Astrocyte of the spinal cord (primary cell): ENCODE data around the gene MYADML2.

ENCODE experiments used
- DNase-seq: peaks from one replicate; pipeline ENCODE4 v3.0.0; 2011; ENCODE audit warnings: low read depth, low spot score
- H3K4me3 ChIP-seq: 2 replicates; pipeline ENCODE4 v1.5.1; 2011; ENCODE audit warnings: low read depth, mild to moderate bottlenecking, low read length, moderate library complexity
- CTCF ChIP-seq: IDR thresholded peaks from 2 replicates; pipeline ENCODE4 v1.5.1; 2012; ENCODE audit warnings: low read depth, mild to moderate bottlenecking, low read length, inconsistent platforms
- in situ Hi-C: cut with HindIII; loops from 2 replicates; pipeline ENCODE4 v1.10.0; 2017; ENCODE audit warnings: low sequenced_read_pairs

Gene MYADML2

GRCh38 chr17:81916234-81917001, 30.6 kb downstream of the MYADML2 start:
- no peak for TF ChIP-seq CTCF
- DNase-seq = peak; percentile 54
- in situ Hi-C loops = no loop called here
- peak overlapping the region; percentile 56 for H3K4me3 ChIP-seq

GRCh38 chr17:81915331-81915730, 31.7 kb downstream of the MYADML2 start:
- no peak overlapping the region for H3K4me3 ChIP-seq
- in situ Hi-C loops = no loop called here
- DNase-seq = no peak
- no peak for TF ChIP-seq CTCF

- in situ Hi-C loops = no loop called here
- TF ChIP-seq CTCF = no peak
- H3K4me3 ChIP-seq = no peak overlapping the region
Measured at GRCh38 chr17:81914103-81914850, 32.8 kb downstream of the MYADML2 start.

DNA sequence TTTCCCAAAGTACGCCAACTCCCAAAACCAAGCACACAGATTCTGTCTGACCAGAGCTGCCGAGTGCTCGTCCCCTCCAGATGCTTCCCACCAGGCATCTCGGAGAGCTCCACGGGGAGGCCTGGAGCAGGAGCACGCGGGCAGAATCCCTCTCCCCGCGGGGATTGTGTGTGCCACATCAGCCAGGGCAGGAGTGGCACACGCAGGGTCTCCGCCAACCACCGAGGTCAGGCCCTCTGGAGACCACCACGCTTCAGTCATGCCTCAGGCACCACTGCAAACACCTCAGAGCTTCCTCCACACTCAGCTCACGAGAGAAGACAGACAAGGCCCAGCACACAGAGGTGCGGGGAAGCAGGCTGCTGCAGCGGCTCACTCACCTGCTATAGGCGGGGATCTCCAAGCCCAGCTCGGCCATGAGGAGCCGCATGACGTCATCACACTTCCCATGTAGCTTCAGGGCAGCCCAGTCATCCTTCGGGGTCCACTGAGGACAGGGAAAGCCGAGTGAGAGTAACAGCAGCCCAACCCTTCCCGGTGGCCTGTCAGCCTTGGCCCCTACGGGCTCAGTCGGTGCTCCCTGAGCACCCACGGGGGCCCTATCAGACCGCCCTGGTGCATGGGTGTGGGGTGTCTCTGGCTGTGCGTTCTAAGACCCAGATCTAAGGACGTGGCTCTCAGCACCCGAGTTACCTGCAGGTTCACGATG, 33.5 kb downstream of the MYADML2 start:
- in situ Hi-C loops = no loop called here
- H3K4me3 ChIP-seq = no peak overlapping the region
- no peak for DNase-seq
- TF ChIP-seq CTCF = no peak

More at GRCh38 chr17:81914103-81914850, 32.8 kb downstream of the MYADML2 start:
- no peak for DNase-seq

- DNase-seq = no peak
- in situ Hi-C loops = no loop called here
- no peak overlapping the region for H3K4me3 ChIP-seq
- TF ChIP-seq CTCF = no peak
Measured at GRCh38 chr17:81912441-81913309, 34.4 kb downstream of the MYADML2 start.

GRCh38 chr17:81911969-81912368, 35.1 kb downstream of the MYADML2 start:
- in situ Hi-C loops = no loop called here
- no peak overlapping the region for H3K4me3 ChIP-seq
- no peak for DNase-seq
- TF ChIP-seq CTCF = no peak
